ENCODE measurements around the gene CSF3R. TPM values are rescaled to one million over a fixed set of nuclear protein-coding genes. Genes with fewer than 3 reads are reported as not detected.
A peak's percentile ranks its signal among the peaks of the same experiment; 100 is the strongest.

The CSF3R gene
- total RNA-seq, 2 experiments from 2014 or later = 3.7 to 4.1 TPM

DNA sequence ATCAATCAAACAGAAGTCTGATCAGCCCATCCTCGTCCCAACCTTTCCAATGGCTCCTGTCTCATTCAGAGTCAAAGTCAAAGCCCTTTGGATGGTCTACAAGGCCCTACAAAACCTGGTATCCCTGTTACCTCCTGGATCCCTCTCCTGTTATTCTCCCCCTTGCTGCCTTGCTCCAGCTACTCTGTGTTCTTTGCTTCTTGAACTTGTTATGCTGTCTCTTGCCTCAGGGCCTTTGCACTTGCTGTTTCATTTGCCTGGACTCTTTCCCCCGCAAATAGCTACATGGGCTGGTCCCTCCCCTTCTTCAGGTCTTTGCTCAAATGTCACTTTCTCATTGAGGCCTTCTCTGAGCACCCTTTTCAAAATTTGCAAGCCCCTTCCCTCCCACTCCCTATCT is 1.4 kb upstream of the CSF3R start:
- Mint-ChIP-seq H3K4me3 (no peak overlapping the region), H3K36me3 (ENCODE audit: low read depth) (no peaks in the 10 kb centered on the region), H3K27ac (no peak overlapping the region), H3K9me3 (no peaks in the 10 kb centered on the region), H3K27me3 (no peaks in the 10 kb centered on the region), H3K4me1 (ENCODE audit: low read depth) (peaks cover 9% of the 10 kb centered on the region)
- Histone ChIP-seq H3K4me3 (ENCODE audit: low read length) (no peak overlapping the region), H3K27ac (ENCODE audit: low read depth in 1 of 2, low read length in 2 of 2) (no peak overlapping the region), H3K36me3 (ENCODE audit: insufficient read depth, low read length) (no peaks in the 10 kb centered on the region), H3K9me3 (ENCODE audit: control insufficient read depth in 1 of 2, insufficient read depth in 1 of 2, low read length in 2 of 2) (no peaks in the 10 kb centered on the region), H3K27me3 (ENCODE audit: control insufficient read depth in 1 of 2, insufficient read depth in 2 of 2, low read length in 2 of 2) (peaks cover 0 to 5% of the 10 kb centered on the region in 2 experiments), H3K4me1 (ENCODE audit: insufficient read depth, low read length) (peaks cover 10% of the 10 kb centered on the region)
- POLR2A ChIA-PET = no interaction called here
- CTCF ChIA-PET = no interaction called here
- ATAC-seq (ENCODE audit: poor library complexity) = no peak
- DNase-seq = no peak
- intact Hi-C loops (cut with DNase I, micrococcal nuclease) = no loop called here
- TF ChIP-seq, protein P1, sequence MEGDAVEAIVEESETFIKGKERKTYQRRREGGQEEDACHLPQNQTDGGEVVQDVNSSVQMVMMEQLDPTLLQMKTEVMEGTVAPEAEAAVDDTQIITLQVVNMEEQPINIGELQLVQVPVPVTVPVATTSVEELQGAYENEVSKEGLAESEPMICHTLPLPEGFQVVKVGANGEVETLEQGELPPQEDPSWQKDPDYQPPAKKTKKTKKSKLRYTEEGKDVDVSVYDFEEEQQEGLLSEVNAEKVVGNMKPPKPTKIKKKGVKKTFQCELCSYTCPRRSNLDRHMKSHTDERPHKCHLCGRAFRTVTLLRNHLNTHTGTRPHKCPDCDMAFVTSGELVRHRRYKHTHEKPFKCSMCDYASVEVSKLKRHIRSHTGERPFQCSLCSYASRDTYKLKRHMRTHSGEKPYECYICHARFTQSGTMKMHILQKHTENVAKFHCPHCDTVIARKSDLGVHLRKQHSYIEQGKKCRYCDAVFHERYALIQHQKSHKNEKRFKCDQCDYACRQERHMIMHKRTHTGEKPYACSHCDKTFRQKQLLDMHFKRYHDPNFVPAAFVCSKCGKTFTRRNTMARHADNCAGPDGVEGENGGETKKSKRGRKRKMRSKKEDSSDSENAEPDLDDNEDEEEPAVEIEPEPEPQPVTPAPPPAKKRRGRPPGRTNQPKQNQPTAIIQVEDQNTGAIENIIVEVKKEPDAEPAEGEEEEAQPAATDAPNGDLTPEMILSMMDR (IDR thresholded peaks at IDR 0.05) = no peak

DNA sequence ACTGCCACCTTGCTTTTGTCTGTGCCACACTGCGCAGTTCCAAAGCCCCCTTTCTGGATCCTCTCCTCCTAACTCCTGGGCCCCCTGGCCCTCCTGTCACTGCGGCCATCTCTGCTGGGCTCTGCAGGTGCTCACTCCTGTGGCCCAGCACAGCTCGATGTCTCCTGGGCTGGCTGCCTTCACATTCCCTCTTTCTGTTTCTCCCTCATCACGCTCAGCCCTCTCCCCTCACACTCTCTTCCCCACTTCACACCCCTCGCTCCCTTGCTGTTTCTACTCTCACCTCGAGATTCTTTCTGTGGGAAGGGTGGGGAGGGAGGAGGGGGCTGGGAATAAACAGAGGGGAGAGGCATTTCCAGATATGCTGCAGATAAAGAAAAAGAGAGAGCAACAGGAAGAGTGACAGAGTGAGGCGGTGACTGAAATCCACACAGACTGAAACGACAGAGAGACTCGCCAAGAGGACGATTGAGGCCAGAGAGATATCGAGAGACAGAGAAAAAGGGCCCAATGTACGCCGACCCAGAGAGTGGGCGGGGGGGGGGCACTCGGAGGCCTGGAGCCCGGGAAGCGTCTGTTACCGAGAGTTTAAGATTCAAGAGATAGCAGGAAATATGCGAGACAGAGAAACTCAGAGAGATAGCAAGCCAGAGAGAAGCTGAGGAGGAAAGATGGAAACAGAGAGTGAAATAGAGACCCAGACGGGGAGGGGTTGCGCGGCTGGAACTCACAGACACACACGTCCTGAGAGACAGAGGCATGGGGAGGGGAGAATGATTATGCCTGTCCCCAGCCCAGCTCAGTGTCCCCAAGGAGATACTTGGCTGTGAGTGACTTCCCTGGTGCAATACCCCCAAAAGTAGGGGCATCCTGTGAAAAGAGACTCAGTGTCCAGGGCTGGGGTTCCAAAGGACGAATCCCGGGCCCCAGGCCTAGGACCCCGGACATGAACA is 666 bp downstream of the CSF3R start:
- Histone ChIP-seq H3K36me3 (ENCODE audit: insufficient read depth, low read length) (no peaks in the 10 kb centered on the region), H3K4me1 (ENCODE audit: insufficient read depth, low read length) (peaks cover 10% of the 10 kb centered on the region), H3K27ac (ENCODE audit: low read depth in 1 of 2, low read length in 2 of 2) (no peak overlapping the region), H3K4me3 (ENCODE audit: low read length) (peak overlapping the region; percentile 42), H3K27me3 (ENCODE audit: control insufficient read depth in 1 of 2, insufficient read depth in 2 of 2, low read length in 2 of 2) (no peaks in the 10 kb centered on the region), H3K9me3 (ENCODE audit: control insufficient read depth in 1 of 2, insufficient read depth in 1 of 2, low read length in 2 of 2) (no peaks in the 10 kb centered on the region)
- Mint-ChIP-seq H3K27me3 (no peaks in the 10 kb centered on the region), H3K36me3 (ENCODE audit: low read depth) (no peaks in the 10 kb centered on the region), H3K27ac (peak overlapping the region; percentile 55), H3K4me3 (peak overlapping the region; percentile 57), H3K4me1 (ENCODE audit: low read depth) (peaks cover 9% of the 10 kb centered on the region), H3K9me3 (no peaks in the 10 kb centered on the region)
- ChIA-PET POLR2A (interaction anchor here (0.8 to 1.1 kb wide), 2 partner anchors 16 to 18 kb away, joined by 3 to 4 read pairs (median 3); partner anchors contain the start of gene MRPS15), CTCF (no interaction called here)
- intact Hi-C loops (cut with DNase I, micrococcal nuclease) = no loop called here
- DNase-seq = peak in 1 of 14 experiments; percentile 5
- TF ChIP-seq, protein P1 (IDR thresholded peaks at IDR 0.05) = no peak
- ATAC-seq (ENCODE audit: poor library complexity) = peak; percentile 17

DNA sequence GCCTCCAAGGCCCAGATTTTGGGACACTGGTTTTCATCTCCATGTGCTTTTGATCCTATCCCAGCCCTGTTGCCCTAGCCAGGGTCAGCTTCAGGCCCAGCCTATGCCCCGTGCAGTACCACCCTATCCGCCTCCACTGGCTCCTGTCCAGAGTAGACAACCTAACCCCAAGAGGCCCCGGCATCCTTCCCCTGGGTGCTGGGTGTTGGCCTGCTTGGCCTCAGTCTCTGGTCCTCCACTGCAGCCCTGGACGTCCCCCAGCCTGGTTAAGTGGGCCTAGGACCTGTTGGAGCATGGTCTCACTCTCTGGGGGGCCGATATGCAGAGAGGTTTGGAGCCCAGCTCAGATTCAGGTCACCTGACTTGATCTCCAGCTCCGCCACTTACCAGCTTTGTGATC is 1.6 kb downstream of the CSF3R start:
- H3K4me1 ChIP-seq (ENCODE audit: insufficient read depth, low read length) = peaks cover 10% of the 10 kb centered on the region
- no peaks in the 10 kb centered on the region for H3K36me3 ChIP-seq (ENCODE audit: insufficient read depth, low read length)
- Mint-ChIP-seq H3K4me1 (ENCODE audit: low read depth) (peaks cover 9% of the 10 kb centered on the region), H3K9me3 (no peaks in the 10 kb centered on the region), H3K36me3 (ENCODE audit: low read depth) (no peaks in the 10 kb centered on the region), H3K27me3 (no peaks in the 10 kb centered on the region), H3K27ac (no peak overlapping the region), H3K4me3 (no peak overlapping the region)
- ChIA-PET CTCF (no interaction called here), POLR2A (interaction anchor here (1.1 kb wide), 2 partner anchors 15 to 17 kb away, joined by 3 read pairs; partner anchors contain the start of gene MRPS15)
- no peak for DNase-seq
- H3K27me3 ChIP-seq (ENCODE audit: control insufficient read depth in 1 of 2, insufficient read depth in 2 of 2, low read length in 2 of 2) = no peaks in the 10 kb centered on the region
- intact Hi-C loops (cut with DNase I, micrococcal nuclease) = no loop called here
- no peak for ATAC-seq (ENCODE audit: poor library complexity)
- TF ChIP-seq, protein P1 (IDR thresholded peaks at IDR 0.05) = no peak
- H3K27ac ChIP-seq (ENCODE audit: low read depth in 1 of 2, low read length in 2 of 2) = no peak overlapping the region
- no peak overlapping the region for H3K4me3 ChIP-seq (ENCODE audit: low read length)
- no peaks in the 10 kb centered on the region for H3K9me3 ChIP-seq (ENCODE audit: control insufficient read depth in 1 of 2, insufficient read depth in 1 of 2, low read length in 2 of 2)

All from CD4-positive, alpha-beta T cell (primary cell).